ENCODE measurements around the gene ROPN1L. TPM values are rescaled to one million over a fixed set of nuclear protein-coding genes. Genes with fewer than 3 reads are reported as not detected.

Gene ROPN1L
- total RNA-seq, 1 experiment from 2014 or later, result 0.40 TPM

DNA sequence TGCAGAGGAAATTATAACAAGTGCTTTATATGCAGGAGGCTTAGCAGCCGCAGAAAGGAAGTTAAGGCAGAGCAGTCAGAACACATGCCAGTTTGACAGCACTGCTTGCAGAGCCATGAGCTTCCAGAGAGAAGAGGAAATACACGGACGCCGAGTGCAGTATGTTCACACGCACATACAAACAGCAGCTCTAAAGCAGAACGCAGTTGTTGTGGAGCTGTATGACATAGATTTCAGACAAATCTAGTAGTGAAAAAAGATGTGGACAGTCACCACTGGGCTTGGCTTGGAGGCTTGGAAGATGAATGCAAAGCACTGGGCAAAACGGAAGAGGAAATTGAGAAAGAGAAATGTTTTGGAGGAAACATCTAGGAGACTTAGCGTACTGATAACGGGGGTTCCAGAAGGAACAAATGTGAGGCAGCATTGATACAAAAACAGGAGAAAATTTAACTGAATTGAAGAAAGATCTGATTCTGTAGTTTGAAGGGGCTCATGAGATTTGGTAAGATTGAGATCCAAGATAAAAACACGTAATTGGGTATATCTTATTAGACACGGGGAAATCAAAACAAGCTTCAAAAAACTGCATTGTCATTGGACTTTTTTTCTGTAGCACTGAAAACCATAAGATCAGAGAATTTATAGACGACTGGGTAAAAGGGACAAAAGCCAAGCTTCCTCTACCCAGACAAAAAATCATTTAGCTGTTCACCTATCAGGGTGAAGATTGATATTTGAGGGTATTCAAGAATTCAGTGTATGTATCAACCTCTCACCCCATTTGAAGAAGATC, 19.6 kb upstream of the ROPN1L start:
- H3K36me3 Mint-ChIP-seq (ENCODE audit: insufficient read depth, unreplicated experiment), result peaks cover 47% of the 10 kb centered on the region
- no peak overlapping the region for H3K4me3 Mint-ChIP-seq (ENCODE audit: low read depth, unreplicated experiment)
- no peaks in the 10 kb centered on the region for H3K9me3 Mint-ChIP-seq (ENCODE audit: low read depth, unreplicated experiment)
- TF ChIP-seq, protein P1, sequence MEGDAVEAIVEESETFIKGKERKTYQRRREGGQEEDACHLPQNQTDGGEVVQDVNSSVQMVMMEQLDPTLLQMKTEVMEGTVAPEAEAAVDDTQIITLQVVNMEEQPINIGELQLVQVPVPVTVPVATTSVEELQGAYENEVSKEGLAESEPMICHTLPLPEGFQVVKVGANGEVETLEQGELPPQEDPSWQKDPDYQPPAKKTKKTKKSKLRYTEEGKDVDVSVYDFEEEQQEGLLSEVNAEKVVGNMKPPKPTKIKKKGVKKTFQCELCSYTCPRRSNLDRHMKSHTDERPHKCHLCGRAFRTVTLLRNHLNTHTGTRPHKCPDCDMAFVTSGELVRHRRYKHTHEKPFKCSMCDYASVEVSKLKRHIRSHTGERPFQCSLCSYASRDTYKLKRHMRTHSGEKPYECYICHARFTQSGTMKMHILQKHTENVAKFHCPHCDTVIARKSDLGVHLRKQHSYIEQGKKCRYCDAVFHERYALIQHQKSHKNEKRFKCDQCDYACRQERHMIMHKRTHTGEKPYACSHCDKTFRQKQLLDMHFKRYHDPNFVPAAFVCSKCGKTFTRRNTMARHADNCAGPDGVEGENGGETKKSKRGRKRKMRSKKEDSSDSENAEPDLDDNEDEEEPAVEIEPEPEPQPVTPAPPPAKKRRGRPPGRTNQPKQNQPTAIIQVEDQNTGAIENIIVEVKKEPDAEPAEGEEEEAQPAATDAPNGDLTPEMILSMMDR (IDR thresholded peaks at IDR 0.05; ENCODE audit: unreplicated experiment), result no peak
- CTCF ChIA-PET, result no interaction called here
- no peaks in the 10 kb centered on the region for H3K4me1 Mint-ChIP-seq (ENCODE audit: low read depth, unreplicated experiment)
- no peak for DNase-seq
- H3K27ac Mint-ChIP-seq (ENCODE audit: unreplicated experiment), result peak overlapping the region; percentile 12
- H3K27me3 Mint-ChIP-seq (ENCODE audit: unreplicated experiment), result no peaks in the 10 kb centered on the region
- intact Hi-C loops (cut with micrococcal nuclease; ENCODE audit: unreplicated experiment), result no loop called here
- BruUV-seq (replicated peaks), result no TSS peak

DNA sequence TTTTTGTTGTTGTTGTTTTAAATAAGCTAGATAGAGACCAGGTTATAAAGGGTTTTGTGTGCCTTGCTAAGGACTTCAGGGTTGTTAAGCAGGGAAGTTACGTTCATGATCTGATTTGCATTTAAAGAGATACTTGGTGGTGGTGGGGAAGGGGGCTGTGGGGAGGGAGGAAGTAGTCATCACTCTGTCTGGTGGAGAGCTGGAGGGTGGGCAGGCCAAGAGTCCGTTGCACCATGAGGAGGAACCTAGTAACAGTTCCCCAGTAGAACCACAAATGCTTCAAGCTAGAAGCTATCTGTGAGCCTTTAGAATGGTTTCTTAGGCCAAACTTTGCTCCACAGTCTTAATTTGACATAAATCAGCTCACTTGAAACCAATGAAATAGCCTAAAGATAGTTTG, 18.7 kb upstream of the ROPN1L start:
- Mint-ChIP-seq H3K36me3 (ENCODE audit: insufficient read depth, unreplicated experiment) (peaks cover 44% of the 10 kb centered on the region), H3K4me3 (ENCODE audit: low read depth, unreplicated experiment) (no peak overlapping the region), H3K27ac (ENCODE audit: unreplicated experiment) (no peak overlapping the region), H3K9me3 (ENCODE audit: low read depth, unreplicated experiment) (no peaks in the 10 kb centered on the region), H3K27me3 (ENCODE audit: unreplicated experiment) (no peaks in the 10 kb centered on the region), H3K4me1 (ENCODE audit: low read depth, unreplicated experiment) (no peaks in the 10 kb centered on the region)
- TF ChIP-seq, protein P1 (IDR thresholded peaks at IDR 0.05; ENCODE audit: unreplicated experiment), result no peak
- no TSS peak for BruUV-seq (replicated peaks)
- CTCF ChIA-PET, result interaction anchor here (0.7 to 2.3 kb wide), 6 partner anchors 9 to 338 kb away, joined by 3 to 8 read pairs (median 4); partner anchors contain the start of gene MARCHF6
- no peak for DNase-seq
- intact Hi-C loops (cut with micrococcal nuclease; ENCODE audit: unreplicated experiment), result no loop called here

DNA sequence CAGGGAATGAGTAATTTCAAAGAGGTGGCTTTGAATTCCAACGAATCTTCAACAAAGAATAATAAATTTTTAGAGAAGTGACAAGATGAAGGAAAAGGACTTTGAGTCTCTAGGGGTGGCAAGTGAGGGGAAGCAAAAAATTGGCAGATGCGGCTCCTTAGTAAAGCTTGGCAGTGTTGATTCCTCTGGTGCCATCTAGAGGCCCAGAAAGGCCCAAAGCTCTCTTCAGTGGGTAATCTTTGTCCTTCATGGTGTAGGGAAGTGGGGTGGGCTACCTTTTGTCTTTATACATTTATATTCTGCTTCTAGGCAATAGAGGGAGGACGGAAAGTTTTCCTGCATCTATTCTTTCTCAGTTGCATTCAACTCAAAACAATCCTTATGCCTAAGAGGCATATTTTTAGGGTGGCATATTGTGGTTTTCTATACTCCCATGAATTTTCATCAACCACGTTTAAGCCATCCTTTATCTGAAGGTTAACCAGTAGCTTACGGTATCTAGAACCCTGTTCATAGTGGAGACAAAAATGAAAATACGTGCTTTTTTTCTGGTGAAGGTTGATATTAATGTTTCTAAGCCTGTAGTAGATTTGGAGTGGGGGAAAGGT, 17.5 kb upstream of the ROPN1L start:
- no peaks in the 10 kb centered on the region for H3K4me1 Mint-ChIP-seq (ENCODE audit: low read depth, unreplicated experiment)
- H3K4me3 Mint-ChIP-seq (ENCODE audit: low read depth, unreplicated experiment), result no peak overlapping the region
- no peaks in the 10 kb centered on the region for H3K9me3 Mint-ChIP-seq (ENCODE audit: low read depth, unreplicated experiment)
- no TSS peak for BruUV-seq (replicated peaks)
- intact Hi-C loops (cut with micrococcal nuclease; ENCODE audit: unreplicated experiment), result loop anchor here (1.0 kb wide), 1 partner anchor 140 kb away; no protein-coding TSS in a partner anchor
- CTCF ChIA-PET, result interaction anchor here (1.1 to 2.3 kb wide), 2 partner anchors 71 to 140 kb away, joined by 5 to 8 read pairs; partner anchors contain the start of gene MARCHF6
- H3K27ac Mint-ChIP-seq (ENCODE audit: unreplicated experiment), result no peak overlapping the region
- TF ChIP-seq, protein P1 (IDR thresholded peaks at IDR 0.05; ENCODE audit: unreplicated experiment), result no peak
- peaks cover 34% of the 10 kb centered on the region for H3K36me3 Mint-ChIP-seq (ENCODE audit: insufficient read depth, unreplicated experiment)
- H3K27me3 Mint-ChIP-seq (ENCODE audit: unreplicated experiment), result no peaks in the 10 kb centered on the region
- peak; percentile 12 for DNase-seq

DNA sequence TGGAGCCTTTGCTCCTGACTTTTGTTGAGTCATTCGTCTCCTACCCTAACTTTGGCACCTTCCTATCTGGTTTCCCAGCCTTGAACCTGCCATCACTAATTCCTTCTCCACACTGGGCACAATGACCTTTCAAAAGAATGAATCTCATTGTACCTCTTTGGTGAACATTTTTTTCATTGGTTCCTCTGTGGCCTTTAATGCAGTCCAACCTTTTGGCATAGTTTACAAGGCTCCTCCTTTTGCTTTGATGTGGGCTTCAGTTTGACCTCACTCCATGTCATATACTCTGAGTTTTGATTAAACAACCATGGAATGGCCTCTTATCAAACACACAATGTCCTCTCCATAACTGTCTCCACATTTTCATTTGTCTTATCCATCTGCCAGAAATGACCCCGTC, 14.5 kb upstream of the ROPN1L start:
- no peak for DNase-seq
- CTCF ChIA-PET, result no interaction called here
- no peaks in the 10 kb centered on the region for H3K27me3 Mint-ChIP-seq (ENCODE audit: unreplicated experiment)
- H3K4me3 Mint-ChIP-seq (ENCODE audit: low read depth, unreplicated experiment), result no peak overlapping the region
- H3K9me3 Mint-ChIP-seq (ENCODE audit: low read depth, unreplicated experiment), result no peaks in the 10 kb centered on the region
- H3K27ac Mint-ChIP-seq (ENCODE audit: unreplicated experiment), result peak overlapping the region; percentile 35
- H3K36me3 Mint-ChIP-seq (ENCODE audit: insufficient read depth, unreplicated experiment), result peaks cover 27% of the 10 kb centered on the region
- H3K4me1 Mint-ChIP-seq (ENCODE audit: low read depth, unreplicated experiment), result no peaks in the 10 kb centered on the region
- intact Hi-C loops (cut with micrococcal nuclease; ENCODE audit: unreplicated experiment), result no loop called here
- TF ChIP-seq, protein P1 (IDR thresholded peaks at IDR 0.05; ENCODE audit: unreplicated experiment), result no peak
- no TSS peak for BruUV-seq (replicated peaks)
